ENCODE measurements around the gene HTRA3. TPM values are rescaled to one million over a fixed set of nuclear protein-coding genes. Genes with fewer than 3 reads are reported as not detected.

Gene HTRA3
- total RNA-seq, 4 donors from 2014 or later: 22.8 to 65.3 (median 29.5) TPM

GRCh38 chr4:8272472-8273428 is 3.2 kb downstream of the HTRA3 start:
- Histone ChIP-seq H3K4me1 (peaks cover 4 to 12% of the 10 kb centered on the region in 2 donors), H3K27me3 (no peaks in the 10 kb centered on the region), H3K4me3 (no peak overlapping the region), H3K36me3 (no peaks in the 10 kb centered on the region), H3K27ac (peak overlapping the region; percentile 49 to 72), H3K9me3 (no peaks in the 10 kb centered on the region)
- no peak for DNase-seq
- intact Hi-C loops (cut with DNase I; ENCODE audit: low total_unique reads): loop anchor here (10.0 kb wide), 1 partner anchor 132 kb away; no protein-coding TSS in a partner anchor
- TF ChIP-seq POLR2A (IDR thresholded peaks at IDR 0.05): no peak
- TF ChIP-seq CTCF (IDR thresholded peaks at IDR 0.05): no peak

DNA sequence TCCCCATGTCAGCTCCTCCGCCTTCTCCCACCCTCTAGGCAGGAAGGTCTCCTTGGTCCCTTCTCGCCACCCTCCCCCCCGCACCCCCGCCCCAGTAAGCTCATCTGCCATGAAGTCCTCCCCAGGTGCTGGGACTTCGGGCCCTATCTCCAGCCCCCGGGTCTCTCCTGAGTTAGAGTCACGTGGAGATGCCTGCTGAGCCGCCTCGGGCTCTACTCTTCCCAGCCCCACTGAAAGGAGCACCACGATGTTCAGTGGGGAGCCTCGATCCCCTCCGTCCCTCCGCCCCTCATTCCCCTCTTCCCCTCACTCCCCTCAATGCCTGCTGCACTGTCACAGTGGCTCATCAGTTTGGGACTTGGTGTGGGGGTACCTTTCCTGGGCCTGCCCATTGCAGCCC is 3.9 kb downstream of the HTRA3 start:
- Histone ChIP-seq H3K36me3 (no peaks in the 10 kb centered on the region), H3K4me3 (no peak overlapping the region), H3K27ac (peak overlapping the region; percentile 49 to 72), H3K9me3 (no peaks in the 10 kb centered on the region), H3K4me1 (peaks cover 4 to 12% of the 10 kb centered on the region in 2 donors), H3K27me3 (no peaks in the 10 kb centered on the region)
- intact Hi-C loops (cut with DNase I; ENCODE audit: low total_unique reads): loop anchor here (10.0 kb wide), 1 partner anchor 131 kb away; no protein-coding TSS in a partner anchor
- no peak for DNase-seq
- TF ChIP-seq CTCF (IDR thresholded peaks at IDR 0.05): no peak
- no peak for TF ChIP-seq POLR2A (IDR thresholded peaks at IDR 0.05)

DNA sequence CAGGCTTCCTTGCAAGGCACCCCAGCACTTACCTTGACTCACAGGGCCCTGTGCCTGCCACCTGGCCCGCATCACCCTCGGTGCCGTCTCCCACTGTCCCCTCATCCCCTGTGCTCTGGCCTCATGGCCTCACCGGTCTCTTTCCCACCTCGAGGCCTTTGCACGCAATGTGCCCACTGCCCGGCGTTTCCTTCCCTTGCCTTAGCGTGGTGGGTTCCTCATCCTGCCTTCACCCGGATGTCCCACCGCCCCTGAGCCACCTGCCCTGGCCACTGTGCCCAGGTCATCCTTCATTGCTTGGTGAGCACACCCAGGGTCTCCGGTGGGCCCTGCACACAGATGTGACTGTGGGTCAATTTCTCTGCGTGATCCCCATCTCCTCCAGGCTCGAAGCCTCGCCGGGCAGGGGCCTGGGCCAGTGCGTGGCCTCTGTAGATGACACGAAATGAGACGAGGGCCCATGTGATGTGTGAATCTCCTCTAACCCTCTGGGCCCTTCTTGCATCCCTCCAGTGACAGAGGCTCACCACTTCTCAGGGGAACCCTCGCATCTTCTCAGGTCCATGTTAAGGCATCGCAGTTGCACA is 4.6 kb downstream of the HTRA3 start:
- no peaks in the 10 kb centered on the region for H3K36me3 ChIP-seq
- H3K9me3 ChIP-seq: no peaks in the 10 kb centered on the region
- H3K4me3 ChIP-seq: no peak overlapping the region
- peak overlapping the region; percentile 49 to 72 for H3K27ac ChIP-seq
- H3K4me1 ChIP-seq: peaks cover 4 to 10% of the 10 kb centered on the region in 2 donors
- TF ChIP-seq POLR2A (IDR thresholded peaks at IDR 0.05) (no peak), CTCF (IDR thresholded peaks at IDR 0.05) (no peak)
- no peak for DNase-seq
- intact Hi-C loops (cut with DNase I; ENCODE audit: low total_unique reads): loop anchor here (10.0 kb wide), 1 partner anchor 131 kb away; no protein-coding TSS in a partner anchor
- H3K27me3 ChIP-seq: no peaks in the 10 kb centered on the region

- no peaks in the 10 kb centered on the region for H3K36me3 ChIP-seq
- H3K4me3 ChIP-seq: no peak overlapping the region
- intact Hi-C loops (cut with DNase I; ENCODE audit: low total_unique reads): loop anchor here (10.0 kb wide), 1 partner anchor 130 kb away; no protein-coding TSS in a partner anchor
- no peaks in the 10 kb centered on the region for H3K9me3 ChIP-seq
- peak; percentile 92 to 95 for DNase-seq
- peak; percentile 41 to 62 (median 52) for TF ChIP-seq CTCF (IDR thresholded peaks at IDR 0.05)
- TF ChIP-seq POLR2A (IDR thresholded peaks at IDR 0.05): no peak
- H3K27me3 ChIP-seq: no peaks in the 10 kb centered on the region
- peak overlapping the region; percentile 61 to 72 for H3K27ac ChIP-seq
- peaks cover 4 to 6% of the 10 kb centered on the region in 2 donors for H3K4me1 ChIP-seq
These were observed 5.4 kb downstream of the HTRA3 start for GRCh38 chr4:8274765-8275547.

All from uterus (tissue), 4 donors.